ENCODE data around the gene APOC1.
"Not testable (repeated sequence)": the region's sequence is repeated elsewhere in the genome, so short reads cannot be mapped to it uniquely, and the experiment has no call there.

Gene APOC1

DNA sequence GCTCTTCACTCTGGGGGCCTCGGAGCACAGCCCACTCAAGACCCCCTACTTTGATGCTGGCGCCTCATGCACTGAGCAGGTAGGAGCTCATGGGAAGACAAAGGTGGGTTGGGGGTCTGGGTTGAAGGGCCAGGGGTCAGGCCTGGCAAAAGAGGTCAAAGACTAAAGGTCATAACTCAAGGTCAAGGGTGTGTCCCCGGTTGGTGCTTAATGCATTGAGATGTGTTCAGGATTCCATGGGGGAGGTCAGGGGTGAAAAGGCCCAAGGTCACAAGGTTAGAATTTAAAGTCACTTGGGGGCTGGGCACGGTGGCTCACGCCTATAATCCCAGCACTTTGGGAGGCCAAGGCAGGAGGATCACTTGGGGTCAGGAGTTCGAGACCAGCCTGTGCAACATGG, 28.3 kb upstream of the APOC1 start:
- Histone ChIP-seq H3K4me1 (ENCODE audit: insufficient read depth, low read length, severe bottlenecking) (peaks cover 7% of the 10 kb centered on the region), H3K9ac (ENCODE audit: low read length) (no peak overlapping the region), H3K27ac (ENCODE audit: low read depth, low read length, poor library complexity, severe bottlenecking) (no peak overlapping the region), H3K36me3 (ENCODE audit: insufficient read depth, low read length) (no peaks in the 10 kb centered on the region), H3F3A (ENCODE audit: insufficient read depth, low read length) (no peaks in the 10 kb centered on the region), H3K9me2 (ENCODE audit: low read depth, low read length) (no peaks in the 10 kb centered on the region), H3K27me3 (ENCODE audit: insufficient read depth, low read length) (peaks cover 10% of the 10 kb centered on the region), H4K20me1 (ENCODE audit: insufficient read depth, low read length) (no peaks in the 10 kb centered on the region), H3K4me3 (ENCODE audit: low read depth, low read length, poor library complexity, severe bottlenecking) (no peak overlapping the region), H2AFZ (ENCODE audit: low read length) (no peak overlapping the region), H3K9me3 (ENCODE audit: low read length) (no peaks in the 10 kb centered on the region), H3K4me2 (ENCODE audit: low read length) (no peak overlapping the region), H3K79me2 (ENCODE audit: insufficient read depth, low read length) (no peaks in the 10 kb centered on the region)
- TF ChIP-seq, protein P1, sequence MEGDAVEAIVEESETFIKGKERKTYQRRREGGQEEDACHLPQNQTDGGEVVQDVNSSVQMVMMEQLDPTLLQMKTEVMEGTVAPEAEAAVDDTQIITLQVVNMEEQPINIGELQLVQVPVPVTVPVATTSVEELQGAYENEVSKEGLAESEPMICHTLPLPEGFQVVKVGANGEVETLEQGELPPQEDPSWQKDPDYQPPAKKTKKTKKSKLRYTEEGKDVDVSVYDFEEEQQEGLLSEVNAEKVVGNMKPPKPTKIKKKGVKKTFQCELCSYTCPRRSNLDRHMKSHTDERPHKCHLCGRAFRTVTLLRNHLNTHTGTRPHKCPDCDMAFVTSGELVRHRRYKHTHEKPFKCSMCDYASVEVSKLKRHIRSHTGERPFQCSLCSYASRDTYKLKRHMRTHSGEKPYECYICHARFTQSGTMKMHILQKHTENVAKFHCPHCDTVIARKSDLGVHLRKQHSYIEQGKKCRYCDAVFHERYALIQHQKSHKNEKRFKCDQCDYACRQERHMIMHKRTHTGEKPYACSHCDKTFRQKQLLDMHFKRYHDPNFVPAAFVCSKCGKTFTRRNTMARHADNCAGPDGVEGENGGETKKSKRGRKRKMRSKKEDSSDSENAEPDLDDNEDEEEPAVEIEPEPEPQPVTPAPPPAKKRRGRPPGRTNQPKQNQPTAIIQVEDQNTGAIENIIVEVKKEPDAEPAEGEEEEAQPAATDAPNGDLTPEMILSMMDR (IDR thresholded peaks at IDR 0.05; ENCODE audit: low read length) = no peak
- TF ChIP-seq EZH2 (IDR thresholded peaks at IDR 0.05; ENCODE audit: borderline replicate concordance, low read length) = no peak

DNA sequence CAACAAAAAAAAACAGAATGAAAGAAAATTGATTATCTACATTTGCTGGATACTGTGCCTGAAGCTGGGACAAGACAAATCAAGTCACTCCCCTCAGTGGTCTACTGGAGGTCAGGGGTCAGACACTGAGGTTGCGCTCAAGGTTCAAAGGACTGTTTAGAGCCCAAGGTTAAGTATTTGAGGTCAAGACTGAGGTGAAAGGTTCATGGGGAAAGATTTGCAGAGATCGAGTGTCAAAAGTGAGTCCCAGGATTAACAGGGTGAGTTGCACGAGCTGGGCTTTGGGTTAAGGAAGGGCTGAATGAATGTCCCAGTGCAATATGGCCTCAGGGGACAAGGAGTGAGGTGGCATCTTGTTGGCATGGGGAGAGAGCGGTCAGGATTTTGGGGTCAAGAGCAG, 26.8 kb upstream of the APOC1 start:
- Histone ChIP-seq H3K9ac (ENCODE audit: low read length) (no peak overlapping the region), H3K4me3 (ENCODE audit: low read depth, low read length, poor library complexity, severe bottlenecking) (no peak overlapping the region), H3K36me3 (ENCODE audit: insufficient read depth, low read length) (peaks cover 4% of the 10 kb centered on the region), H3K9me3 (ENCODE audit: low read length) (no peaks in the 10 kb centered on the region), H3K27me3 (ENCODE audit: insufficient read depth, low read length) (peaks cover 6% of the 10 kb centered on the region), H3K4me2 (ENCODE audit: low read length) (no peak overlapping the region), H3K4me1 (ENCODE audit: insufficient read depth, low read length, severe bottlenecking) (peaks cover 16% of the 10 kb centered on the region), H3F3A (ENCODE audit: insufficient read depth, low read length) (no peaks in the 10 kb centered on the region), H3K27ac (ENCODE audit: low read depth, low read length, poor library complexity, severe bottlenecking) (no peak overlapping the region), H3K79me2 (ENCODE audit: insufficient read depth, low read length) (peaks cover 12% of the 10 kb centered on the region), H4K20me1 (ENCODE audit: insufficient read depth, low read length) (no peaks in the 10 kb centered on the region), H2AFZ (ENCODE audit: low read length) (no peak overlapping the region), H3K9me2 (ENCODE audit: low read depth, low read length) (no peaks in the 10 kb centered on the region)
- TF ChIP-seq, protein P1 (IDR thresholded peaks at IDR 0.05; ENCODE audit: low read length) = no peak
- no peak for TF ChIP-seq EZH2 (IDR thresholded peaks at IDR 0.05; ENCODE audit: borderline replicate concordance, low read length)

DNA sequence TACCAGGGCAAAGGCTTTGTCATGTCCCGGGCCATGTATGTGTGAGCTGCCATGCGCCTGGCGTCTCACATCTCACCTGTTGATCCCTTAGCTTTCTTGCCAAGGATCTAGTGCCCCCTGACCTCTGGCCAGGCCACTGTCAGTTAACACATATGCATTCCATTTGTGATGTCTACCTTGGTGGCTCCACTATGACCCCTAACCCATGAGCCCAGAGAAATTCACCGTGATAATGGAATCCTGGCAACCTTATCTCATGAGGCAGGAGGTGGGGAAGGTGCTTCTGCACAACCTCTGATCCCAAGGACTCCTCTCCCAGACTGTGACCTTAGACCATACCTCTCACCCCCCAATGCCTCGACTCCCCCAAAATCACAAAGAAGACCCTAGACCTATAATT, 26.1 kb upstream of the APOC1 start:
- peaks cover 11% of the 10 kb centered on the region for H3K36me3 ChIP-seq (ENCODE audit: insufficient read depth, low read length)
- not testable (repeated sequence) for H3K9ac ChIP-seq (ENCODE audit: low read length)

DNA sequence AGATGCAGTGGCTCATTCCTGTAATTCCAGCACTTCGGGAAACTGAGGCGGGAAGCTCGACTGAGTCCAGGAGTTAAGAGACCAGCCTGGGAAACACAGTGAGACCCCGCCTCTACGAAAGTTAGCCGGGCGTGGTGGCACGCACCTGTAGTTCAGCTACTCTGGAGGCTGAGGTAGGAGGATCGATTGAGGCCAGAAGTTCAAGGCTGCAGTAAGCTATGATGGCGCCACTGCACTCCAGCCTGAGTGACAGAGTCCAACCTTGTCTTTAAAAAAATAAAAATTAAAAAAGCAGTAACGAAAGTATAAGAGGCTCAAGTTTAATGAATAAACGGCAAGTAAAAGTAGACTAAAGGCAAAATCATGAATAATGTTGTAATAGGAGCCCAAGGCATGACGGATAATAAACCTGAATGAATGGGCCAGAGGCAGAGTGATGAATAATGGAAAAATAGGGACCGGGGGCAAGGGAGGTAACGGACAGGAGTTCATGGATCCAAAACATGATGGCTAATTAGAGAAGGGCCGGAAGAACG, 24.5 kb upstream of the APOC1 start:
- Histone ChIP-seq H3K36me3 (ENCODE audit: insufficient read depth, low read length) (peaks cover 27% of the 10 kb centered on the region), H2AFZ (ENCODE audit: low read length) (0 out of 2 replicates have a peak overlapping the region, but pooled peaks have one; percentile 48), H3K4me3 (ENCODE audit: low read depth, low read length, poor library complexity, severe bottlenecking) (peak overlapping the region; percentile 59)

More for the DNA sequence above, 26.1 kb upstream of the APOC1 start:
- not testable (repeated sequence) for H3K9me2 ChIP-seq (ENCODE audit: low read depth, low read length); H3K4me3 ChIP-seq (ENCODE audit: low read depth, low read length, poor library complexity, severe bottlenecking); H4K20me1 ChIP-seq (ENCODE audit: insufficient read depth, low read length); H3K9me3 ChIP-seq (ENCODE audit: low read length); H3K27me3 ChIP-seq (ENCODE audit: insufficient read depth, low read length); H3K27ac ChIP-seq (ENCODE audit: low read depth, low read length, poor library complexity, severe bottlenecking); H2AFZ ChIP-seq (ENCODE audit: low read length); H3F3A ChIP-seq (ENCODE audit: insufficient read depth, low read length); H3K4me2 ChIP-seq (ENCODE audit: low read length)
- peaks cover 16% of the 10 kb centered on the region for H3K4me1 ChIP-seq (ENCODE audit: insufficient read depth, low read length, severe bottlenecking)
- H3K79me2 ChIP-seq (ENCODE audit: insufficient read depth, low read length) = peaks cover 12% of the 10 kb centered on the region

More for the DNA sequence above, 24.5 kb upstream of the APOC1 start:
- Histone ChIP-seq H4K20me1 (ENCODE audit: insufficient read depth, low read length) (no peaks in the 10 kb centered on the region), H3K9ac (ENCODE audit: low read length) (peak overlapping the region; percentile 54), H3K27me3 (ENCODE audit: insufficient read depth, low read length) (peaks cover 6% of the 10 kb centered on the region), H3K79me2 (ENCODE audit: insufficient read depth, low read length) (peaks cover 12% of the 10 kb centered on the region), H3K4me1 (ENCODE audit: insufficient read depth, low read length, severe bottlenecking) (peaks cover 16% of the 10 kb centered on the region), H3K9me3 (ENCODE audit: low read length) (no peaks in the 10 kb centered on the region), H3K4me2 (ENCODE audit: low read length) (peak overlapping the region; percentile 75), H3F3A (ENCODE audit: insufficient read depth, low read length) (no peaks in the 10 kb centered on the region), H3K9me2 (ENCODE audit: low read depth, low read length) (no peaks in the 10 kb centered on the region), H3K27ac (ENCODE audit: low read depth, low read length, poor library complexity, severe bottlenecking) (peak overlapping the region; percentile 85)
- no peak for TF ChIP-seq EZH2 (IDR thresholded peaks at IDR 0.05; ENCODE audit: borderline replicate concordance, low read length)
- TF ChIP-seq, protein P1 (IDR thresholded peaks at IDR 0.05; ENCODE audit: low read length) = no peak
